Skin epidermis (tissue), 12 donors: ENCODE measurements around the gene PPRC1.

Source experiments
- H3K27ac ChIP-seq, 21 experiments: fragments of 200-600 bp; sonication (generic) in 11 of 21; one replicate each; pipeline ENCODE4 v1.5.0; 2020; ENCODE audit warnings: mild to moderate bottlenecking in 3 of 21, inconsistent platforms in 2 of 21, moderate library complexity in 2 of 21
- H3K4me3 ChIP-seq, 7 experiments: fragments of 200-600 bp; sonication (generic) in 2 of 7; one replicate each; pipeline ENCODE4 v1.5.0; 2020; ENCODE audit warnings: inconsistent platforms in 2 of 7, mild to moderate bottlenecking in 2 of 7, moderate library complexity in 1 of 7

The PPRC1 gene, protein sequence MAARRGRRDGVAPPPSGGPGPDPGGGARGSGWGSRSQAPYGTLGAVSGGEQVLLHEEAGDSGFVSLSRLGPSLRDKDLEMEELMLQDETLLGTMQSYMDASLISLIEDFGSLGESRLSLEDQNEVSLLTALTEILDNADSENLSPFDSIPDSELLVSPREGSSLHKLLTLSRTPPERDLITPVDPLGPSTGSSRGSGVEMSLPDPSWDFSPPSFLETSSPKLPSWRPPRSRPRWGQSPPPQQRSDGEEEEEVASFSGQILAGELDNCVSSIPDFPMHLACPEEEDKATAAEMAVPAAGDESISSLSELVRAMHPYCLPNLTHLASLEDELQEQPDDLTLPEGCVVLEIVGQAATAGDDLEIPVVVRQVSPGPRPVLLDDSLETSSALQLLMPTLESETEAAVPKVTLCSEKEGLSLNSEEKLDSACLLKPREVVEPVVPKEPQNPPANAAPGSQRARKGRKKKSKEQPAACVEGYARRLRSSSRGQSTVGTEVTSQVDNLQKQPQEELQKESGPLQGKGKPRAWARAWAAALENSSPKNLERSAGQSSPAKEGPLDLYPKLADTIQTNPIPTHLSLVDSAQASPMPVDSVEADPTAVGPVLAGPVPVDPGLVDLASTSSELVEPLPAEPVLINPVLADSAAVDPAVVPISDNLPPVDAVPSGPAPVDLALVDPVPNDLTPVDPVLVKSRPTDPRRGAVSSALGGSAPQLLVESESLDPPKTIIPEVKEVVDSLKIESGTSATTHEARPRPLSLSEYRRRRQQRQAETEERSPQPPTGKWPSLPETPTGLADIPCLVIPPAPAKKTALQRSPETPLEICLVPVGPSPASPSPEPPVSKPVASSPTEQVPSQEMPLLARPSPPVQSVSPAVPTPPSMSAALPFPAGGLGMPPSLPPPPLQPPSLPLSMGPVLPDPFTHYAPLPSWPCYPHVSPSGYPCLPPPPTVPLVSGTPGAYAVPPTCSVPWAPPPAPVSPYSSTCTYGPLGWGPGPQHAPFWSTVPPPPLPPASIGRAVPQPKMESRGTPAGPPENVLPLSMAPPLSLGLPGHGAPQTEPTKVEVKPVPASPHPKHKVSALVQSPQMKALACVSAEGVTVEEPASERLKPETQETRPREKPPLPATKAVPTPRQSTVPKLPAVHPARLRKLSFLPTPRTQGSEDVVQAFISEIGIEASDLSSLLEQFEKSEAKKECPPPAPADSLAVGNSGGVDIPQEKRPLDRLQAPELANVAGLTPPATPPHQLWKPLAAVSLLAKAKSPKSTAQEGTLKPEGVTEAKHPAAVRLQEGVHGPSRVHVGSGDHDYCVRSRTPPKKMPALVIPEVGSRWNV (N-terminal part only)

DNA sequence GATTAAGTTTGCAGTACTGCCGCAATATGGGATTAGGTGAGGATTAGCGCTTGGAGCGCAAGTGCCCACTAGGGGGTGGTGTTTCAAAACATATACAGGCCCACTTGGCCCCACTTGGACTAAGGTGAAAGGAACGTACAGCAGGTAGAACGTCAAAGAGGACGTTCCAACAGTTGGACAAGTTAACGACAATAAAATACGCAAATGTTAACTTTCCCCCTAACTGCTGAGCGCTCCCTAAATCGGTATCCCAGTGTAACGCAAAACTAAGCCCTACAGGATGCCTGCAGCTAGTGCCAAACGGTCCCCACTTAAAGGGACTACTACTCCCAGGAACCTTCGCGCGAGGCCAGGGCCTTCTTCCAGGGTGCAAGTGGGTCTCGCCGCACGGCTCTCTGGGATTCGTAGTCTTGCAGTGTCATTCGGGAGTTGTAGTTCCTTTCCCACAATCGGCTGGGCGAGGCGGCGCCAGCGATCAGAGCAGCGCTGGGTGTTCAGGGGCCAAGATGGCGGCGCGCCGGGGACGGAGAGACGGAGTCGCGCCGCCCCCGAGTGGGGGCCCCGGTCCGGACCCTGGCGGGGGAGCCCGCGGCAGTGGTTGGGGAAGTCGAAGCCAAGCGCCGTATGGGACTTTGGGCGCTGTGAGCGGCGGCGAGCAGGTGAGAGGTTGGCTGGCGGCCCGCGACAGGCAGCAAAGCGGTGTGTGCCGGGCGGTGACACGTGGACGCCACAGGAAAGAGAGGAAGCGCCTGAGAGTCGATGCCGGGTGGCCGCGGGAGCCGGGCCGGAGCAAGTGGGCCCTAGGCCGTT lies at the start of gene PPRC1:
TSS of gene PPRC1 (plus strand) at position 478 of the 810 bp plus-strand sequence. CDS start at position 507, 29 bp downstream.
- Histone ChIP-seq H3K4me3 (peak within 1 kb of the TSS; percentile 80 to 99 (median 85)), H3K27ac (peak within 1 kb of the TSS; percentile 71 to 100 (median 97))

DNA sequence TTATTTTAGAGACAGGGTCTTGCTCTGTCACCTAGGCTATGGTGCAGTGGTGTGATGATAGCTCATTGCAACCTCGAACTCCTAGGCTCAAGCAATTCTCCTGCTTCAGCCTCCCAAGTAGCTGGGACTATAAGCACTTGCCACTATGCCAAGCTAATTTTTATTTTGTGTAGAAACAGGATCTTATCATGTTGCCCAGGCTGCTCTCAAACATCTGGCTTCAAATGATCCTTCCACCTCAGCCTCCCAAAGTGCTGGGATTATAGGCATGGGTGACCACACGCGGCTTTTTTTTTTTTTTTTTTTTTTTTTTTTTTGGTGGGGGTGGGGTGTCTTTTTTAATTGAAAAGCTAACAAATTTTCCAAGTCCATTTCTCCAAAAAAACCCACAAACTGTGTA lies 49.3 kb upstream of the PPRC1 start:
- no peak overlapping the region for H3K27ac ChIP-seq
- H3K4me3 ChIP-seq: no peak overlapping the region

DNA sequence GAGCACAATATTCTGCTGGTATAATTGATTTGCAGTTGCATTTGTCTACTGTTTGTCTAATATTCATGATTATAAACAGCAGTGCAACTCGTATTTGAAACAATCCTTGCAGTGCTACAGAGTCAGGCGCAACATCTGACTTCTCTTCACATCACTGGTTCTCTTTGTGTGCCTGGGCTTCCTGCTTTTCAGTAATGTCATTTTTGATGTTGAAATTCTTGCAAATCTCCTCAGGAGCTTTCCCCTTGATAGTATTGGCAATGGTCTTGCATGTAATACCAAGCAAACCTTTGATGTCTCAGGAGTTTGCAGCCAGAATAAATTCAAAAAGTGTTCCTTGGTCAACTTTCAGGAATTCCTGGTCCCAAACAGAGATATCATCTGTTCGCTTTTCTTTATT lies 47.5 kb upstream of the PPRC1 start:
- no peak overlapping the region for H3K4me3 ChIP-seq
- H3K27ac ChIP-seq: no peak overlapping the region

DNA sequence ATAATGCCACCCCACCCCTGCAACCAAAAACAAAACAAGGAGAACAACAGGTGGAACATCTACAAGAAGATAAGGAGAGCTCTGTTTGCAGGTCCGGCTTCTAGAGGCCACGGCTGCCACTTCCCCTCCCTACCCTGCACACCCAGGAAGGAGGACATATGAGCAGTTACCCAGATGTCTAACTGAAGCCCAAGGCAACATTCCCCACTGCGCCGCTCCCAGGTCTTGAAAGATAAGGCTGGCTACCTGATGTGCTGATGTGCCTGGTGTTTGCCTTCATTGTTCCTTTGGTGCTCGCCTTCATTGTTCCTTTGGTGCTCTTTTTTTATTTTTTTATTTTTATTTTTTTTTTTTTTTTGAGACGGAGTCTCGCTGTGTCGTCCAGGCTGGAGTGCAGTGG lies 46.6 kb upstream of the PPRC1 start:
- H3K4me3 ChIP-seq: no peak overlapping the region
- no peak overlapping the region for H3K27ac ChIP-seq

DNA sequence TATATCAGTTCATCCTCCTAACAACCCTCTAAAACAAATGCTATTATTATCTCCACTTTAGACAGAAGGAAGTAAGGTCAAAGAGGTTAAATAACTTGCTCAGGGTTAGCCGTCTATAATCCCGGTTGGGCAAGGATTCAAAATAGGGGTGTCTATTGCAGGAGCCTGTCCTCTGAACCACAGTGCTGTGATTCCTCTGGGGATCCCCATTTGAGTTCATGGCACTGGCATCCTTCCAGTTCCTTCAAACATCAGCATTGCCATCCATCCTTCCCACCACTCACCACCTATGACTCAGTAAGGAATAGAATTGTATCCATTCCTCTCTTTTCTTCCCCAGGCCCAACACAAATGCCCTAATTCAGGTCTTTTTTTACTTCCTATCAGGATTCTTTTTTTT lies 42.1 kb upstream of the PPRC1 start:
- Histone ChIP-seq H3K27ac (no peak overlapping the region), H3K4me3 (no peak overlapping the region)

DNA sequence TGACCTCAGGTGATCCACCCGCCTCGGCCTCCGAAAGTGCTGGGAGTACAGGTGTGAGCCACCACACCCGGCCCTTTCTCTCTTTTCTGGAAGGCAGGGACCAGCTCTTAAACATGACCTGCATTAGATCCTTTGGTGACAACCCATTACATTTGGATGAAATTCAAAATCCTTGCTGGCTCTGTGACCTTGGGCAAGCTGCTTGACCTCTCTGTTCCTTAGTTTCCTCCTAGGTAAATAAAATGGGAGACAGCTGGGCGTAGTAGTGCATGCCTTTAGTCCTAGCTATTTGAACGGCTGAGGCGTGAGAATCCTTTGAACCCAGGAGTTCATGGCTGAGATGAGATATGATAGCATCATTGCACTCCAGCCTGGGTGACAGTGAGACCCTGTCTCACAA lies 36.4 kb upstream of the PPRC1 start:
- Histone ChIP-seq H3K4me3 (no peak overlapping the region), H3K27ac (no peak overlapping the region)

DNA sequence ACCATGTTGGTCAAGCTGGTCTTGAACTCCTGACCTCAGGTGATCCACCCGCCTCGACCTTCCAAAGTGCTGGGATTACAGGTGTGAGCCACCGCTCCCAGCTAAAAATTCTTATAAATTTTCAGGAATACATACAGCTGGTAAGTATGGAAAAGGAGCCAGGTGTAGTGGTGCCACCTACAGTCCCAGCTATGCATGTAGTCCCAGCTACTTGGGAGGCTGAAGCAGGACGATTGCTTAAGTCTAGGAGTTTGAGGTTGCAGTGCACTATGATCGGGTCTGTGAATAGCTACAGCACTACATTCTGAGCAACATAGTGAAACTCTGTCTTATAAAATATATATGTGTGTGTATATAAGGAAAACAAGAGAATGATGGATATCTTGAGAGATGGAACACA lies 31.7 kb upstream of the PPRC1 start:
- Histone ChIP-seq H3K4me3 (no peak overlapping the region), H3K27ac (no peak overlapping the region)

DNA sequence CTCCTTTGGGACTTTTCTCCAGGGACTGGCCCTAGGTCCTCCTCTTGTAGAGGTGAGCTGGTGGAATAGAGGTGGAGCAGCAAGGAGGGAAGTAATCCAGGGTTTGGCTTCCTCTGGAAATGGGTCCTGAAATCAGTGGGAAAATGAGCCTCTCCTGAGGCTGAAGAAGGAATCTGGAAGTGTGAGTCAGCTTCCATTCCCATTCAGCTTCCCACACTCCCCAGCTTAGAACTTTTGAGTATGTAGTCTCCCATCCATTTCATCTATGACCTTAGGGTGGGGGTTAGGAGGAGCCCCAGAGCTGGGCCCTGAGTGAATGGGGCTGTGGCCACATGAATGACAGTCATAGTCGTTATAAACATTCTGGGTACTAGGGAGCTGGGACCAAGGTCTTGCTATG lies 30.4 kb upstream of the PPRC1 start:
- Histone ChIP-seq H3K4me3 (no peak overlapping the region), H3K27ac (no peak overlapping the region)

DNA sequence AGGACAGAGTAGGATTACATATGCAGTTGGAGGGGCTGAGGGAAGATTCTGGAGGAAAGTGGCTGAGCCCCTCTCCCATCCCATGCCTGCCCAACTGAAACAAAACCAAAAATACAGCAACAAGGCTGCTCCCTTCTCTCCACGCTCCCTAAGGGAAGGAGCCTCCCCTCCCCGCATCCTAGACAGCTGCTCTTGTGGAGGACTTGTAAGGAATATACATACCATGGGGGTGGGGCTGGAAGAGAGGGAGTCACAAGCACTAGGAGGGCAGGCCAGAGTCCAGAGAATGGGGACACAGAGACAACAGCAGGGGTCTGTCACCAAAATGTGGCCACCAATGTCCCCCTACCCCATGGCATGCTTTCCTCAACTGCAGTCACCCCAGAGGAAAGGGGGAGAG lies 25.8 kb upstream of the PPRC1 start:
- no peak overlapping the region for H3K4me3 ChIP-seq
- no peak overlapping the region for H3K27ac ChIP-seq

DNA sequence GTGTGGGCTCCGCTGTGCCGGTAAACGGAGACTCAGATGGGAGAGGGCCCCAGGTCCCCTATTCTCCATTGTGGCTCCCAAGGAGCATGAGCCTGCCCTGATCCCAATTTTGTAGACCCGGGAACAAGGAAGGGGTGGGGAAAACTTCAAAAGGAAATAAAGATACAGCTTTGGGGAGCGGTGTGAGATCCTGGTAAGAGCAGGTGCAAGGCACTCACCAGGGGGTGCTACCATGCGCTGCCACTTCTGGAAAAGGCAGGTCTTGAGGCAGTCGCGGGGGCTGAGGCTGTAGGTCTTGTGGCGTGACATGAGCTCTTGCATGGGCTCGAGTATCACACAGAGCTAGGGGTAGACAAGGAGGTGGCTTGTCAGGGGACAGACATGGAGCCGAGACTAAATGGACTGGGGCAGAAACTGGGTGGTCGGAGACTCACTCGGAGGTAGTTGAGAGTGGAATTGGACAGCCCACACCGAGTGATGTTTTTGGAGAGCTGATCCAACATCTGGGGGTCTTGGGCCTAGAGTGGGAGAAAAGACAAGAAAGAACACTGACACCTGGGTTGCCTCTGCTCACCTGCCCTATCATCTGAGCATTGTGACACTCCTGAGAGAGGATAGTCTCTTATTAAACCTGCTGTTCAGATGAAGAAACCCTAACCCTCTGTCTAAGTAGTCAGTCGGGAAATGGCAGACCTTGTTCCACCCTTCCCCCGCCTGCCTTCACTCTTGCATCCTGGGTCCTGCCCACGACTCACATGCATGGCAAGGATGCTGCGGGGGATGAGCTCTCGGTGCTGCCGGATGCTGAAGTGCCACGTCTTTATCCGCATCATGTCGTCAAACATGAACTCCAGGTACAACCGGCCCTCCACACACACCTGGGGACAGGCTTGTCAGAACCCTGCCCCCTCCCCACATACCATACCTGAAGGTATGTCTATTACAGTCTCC lies 23.4 kb upstream of the PPRC1 start:
- H3K27ac ChIP-seq: no peak overlapping the region
- H3K4me3 ChIP-seq: no peak overlapping the region

DNA sequence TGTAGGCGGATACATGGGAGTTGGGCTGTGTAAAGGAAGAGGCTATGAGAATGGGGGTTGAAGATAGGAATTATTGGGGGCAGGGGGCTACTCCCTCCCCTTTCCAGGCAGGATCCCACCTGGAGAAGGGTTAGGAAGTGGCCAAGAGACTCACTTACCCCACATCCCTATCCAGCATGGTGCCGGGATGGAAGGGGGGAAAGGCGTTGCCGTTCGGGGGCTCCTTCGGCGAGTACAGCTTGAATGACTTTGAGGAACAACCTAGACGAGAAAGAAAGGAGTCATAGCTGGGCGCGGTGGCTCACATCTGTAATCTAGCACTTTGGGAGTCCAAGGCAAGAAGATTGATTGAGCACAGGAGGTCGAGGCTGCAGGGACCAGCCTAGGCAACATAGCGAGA lies 21.6 kb upstream of the PPRC1 start:
- no peak overlapping the region for H3K4me3 ChIP-seq
- H3K27ac ChIP-seq: no peak overlapping the region

DNA sequence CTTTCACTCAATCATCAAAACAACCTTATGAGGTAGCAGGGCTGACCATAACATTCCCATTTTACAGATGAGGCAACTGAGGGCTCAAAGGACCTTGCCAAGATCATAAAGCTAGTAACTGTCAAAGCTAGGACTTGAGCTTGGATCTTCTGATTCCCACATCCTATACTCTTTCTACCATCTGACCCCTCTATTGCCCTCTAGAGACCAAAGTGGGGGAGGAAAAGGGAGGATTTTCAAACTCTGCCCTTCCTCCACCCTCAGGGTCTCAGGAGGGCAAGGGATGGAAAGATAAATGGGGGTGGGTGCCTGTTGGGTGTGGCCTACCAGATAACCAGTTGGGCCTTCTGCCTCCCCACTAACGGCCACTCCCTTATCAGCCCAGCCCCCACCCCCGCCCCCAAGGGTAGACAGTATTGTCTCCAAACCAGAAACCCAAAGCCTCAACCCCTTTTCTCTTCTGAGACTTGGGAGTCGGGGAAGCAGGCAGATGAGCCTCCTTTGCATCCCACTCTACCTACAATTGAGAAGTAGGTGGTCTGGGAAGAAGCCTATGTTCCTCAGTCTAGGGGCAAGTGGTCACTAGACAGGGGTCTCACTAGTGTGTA lies 20.5 kb upstream of the PPRC1 start:
- Histone ChIP-seq H3K4me3 (peak overlapping the region in 5 of 7 experiments; percentile 0 to 83 (median 71)), H3K27ac (peak overlapping the region in 17 of 21 experiments; percentile 2 to 98 (median 91))

DNA sequence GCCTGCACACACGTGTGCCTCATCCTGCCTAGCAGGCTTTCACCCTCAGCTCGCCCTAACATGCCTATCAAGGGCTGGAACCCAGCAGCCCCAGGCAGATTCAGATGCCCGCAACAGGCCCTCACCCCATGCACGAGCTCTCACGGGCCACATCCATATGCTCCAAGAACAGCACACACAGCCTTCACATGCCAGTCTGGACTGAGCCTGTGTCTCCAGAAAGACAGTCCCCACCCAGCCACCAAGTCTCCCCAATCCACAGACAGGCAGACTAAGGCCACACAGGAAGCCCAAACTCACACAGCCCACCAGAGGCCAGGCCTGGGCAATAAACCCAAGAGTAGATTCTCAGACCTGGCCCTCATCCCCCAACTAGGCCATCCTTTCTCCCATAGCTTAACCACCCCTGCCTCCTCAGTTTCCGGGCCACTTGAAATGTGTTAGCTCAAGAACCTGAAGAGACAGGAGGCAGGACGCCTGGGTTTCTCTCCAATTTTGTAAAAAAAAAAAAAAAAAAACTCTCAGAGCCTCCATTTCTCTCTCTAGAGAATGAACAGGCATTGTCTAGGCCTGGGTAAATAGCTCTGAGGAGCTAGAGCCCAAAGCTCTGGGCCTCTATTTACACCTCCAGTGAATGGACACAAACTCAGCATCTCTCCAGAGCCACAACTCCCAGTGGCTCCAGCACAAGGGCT lies 19.4 kb upstream of the PPRC1 start:
- Histone ChIP-seq H3K4me3 (peak overlapping the region; percentile 54 to 83 (median 75)), H3K27ac (peak overlapping the region in 20 of 21 experiments; percentile 19 to 98 (median 92))

DNA sequence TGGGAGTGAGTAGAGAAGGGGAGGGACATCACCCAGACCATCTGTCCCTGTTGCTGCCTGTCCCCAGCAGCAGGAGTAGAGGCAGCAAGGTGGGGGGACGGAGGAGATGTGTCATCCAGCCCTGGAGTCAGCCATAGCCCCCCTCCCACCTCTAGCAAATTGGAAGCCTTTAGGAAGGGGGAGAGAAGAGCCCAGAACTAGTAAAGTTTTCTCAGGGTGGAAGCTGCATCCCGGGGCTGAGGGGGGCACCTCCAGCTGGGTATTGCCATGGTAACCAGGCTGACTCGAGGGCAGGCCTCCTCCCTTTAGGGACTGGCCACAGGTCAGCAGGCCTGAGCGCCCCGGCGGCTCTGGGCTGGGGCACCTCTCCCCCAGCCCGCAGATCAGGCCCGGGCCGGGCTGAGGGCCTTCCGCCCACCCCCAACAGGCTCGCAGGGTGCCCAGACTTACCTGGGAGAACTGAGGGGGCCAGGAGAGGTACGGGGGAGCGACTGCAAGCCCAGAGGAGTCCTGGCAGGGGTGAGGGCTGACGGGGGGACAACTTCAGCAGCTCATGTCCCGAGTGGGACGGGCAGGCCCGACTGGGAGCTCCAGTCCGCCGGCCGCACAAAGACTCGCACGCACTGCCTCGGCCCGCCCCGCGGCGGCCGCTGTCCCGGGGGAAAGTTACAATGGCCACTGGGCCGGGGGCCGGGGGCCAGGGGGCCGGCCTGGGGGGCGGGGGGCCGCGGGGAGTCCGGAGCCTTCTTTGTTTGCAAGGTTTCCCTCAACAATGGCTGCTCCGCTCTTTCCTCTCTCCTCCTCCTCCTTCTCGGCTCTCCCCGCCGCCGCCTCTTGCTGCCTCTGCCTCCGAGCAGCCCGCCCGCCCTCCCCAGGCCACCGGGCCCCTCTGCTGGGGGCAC lies 18.6 kb upstream of the PPRC1 start:
- peak overlapping the region; percentile 54 to 98 (median 92) for H3K27ac ChIP-seq
- H3K4me3 ChIP-seq: peak overlapping the region; percentile 54 to 83 (median 75)

DNA sequence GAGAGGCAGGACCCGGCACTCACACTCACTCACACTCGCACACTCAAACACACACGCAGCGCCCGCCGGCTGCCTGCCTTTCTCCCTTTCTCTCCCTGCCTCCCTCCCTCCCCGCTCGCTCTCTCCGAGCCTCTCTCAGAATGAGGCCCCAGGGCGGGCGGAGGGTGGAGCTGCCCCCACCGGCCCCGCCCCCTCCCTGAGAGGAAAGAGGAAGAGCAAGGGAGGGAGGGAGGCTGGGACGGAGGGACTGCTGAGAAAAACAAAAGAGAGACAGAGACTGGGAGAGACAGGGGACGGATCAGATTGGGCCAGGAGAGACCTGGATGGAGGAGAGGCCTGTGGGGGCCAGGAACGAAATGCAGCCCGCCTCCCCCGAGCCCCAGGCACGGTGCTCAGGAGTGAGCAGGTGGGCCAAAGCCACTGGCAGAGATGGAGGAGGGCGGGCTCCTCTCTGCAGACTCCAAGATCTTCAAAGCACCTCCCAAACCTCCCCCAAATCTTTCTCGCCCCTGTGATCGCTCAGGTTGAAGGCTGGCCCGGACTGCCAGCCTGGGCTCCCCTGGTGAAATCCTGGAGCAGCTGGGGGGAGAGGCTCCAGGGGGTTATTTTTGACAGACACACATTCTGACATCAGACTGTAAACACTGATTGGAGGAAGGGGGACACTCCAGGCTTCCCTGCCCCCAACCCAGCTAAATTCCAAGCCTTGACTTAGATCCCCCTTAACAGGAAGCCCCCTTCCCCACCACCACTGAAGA lies 17.8 kb upstream of the PPRC1 start:
- Histone ChIP-seq H3K4me3 (peak overlapping the region; percentile 54 to 83 (median 75)), H3K27ac (peak overlapping the region; percentile 54 to 98 (median 92))
